Kidney epithelial cell (primary cell): ENCODE data around the gene GMCL2. TPM values are rescaled to one million over a fixed set of nuclear protein-coding genes. Genes with fewer than 3 reads are reported as not detected.

Source experiments
- DNase-seq: peaks from one replicate; pipeline ENCODE4 v3.0.0-alpha.2; 2010; ENCODE audit warnings: low read depth
- H3K27me3 ChIP-seq: 2 replicates; pipeline ENCODE4 v1.6.0; 2011; ENCODE audit warnings: low read length; ENCODE audit not compliant: control insufficient read depth, insufficient read depth
- H3K36me3 ChIP-seq: 2 replicates; pipeline ENCODE4 v1.5.1; 2011; ENCODE audit warnings: low read length; ENCODE audit not compliant: control insufficient read depth, insufficient read depth
- H3K4me3 ChIP-seq: 2 replicates; pipeline ENCODE4 v1.5.1; 2011; ENCODE audit warnings: low read depth, mild to moderate bottlenecking, control low read depth, low read length
- CTCF ChIP-seq: IDR thresholded peaks from 2 replicates; pipeline ENCODE4 v1.5.1; 2011; ENCODE audit warnings: mild to moderate bottlenecking, moderate library complexity, low read length, control low read depth, inconsistent platforms; ENCODE audit not compliant: insufficient read depth, poor library complexity, severe bottlenecking
- total RNA-seq: library from RNA; depleted of rRNA; stranded (reverse); fragments of >200 nt; gene quantifications from 2 replicates; pipeline ENCODE4 v1.2.3, GENCODE V29; 2015

GMCL2 gene
- total RNA-seq, 1 donor from 2014 or later, result not detected

GRCh38 chr5:178155065-178155464 is 32.1 kb downstream of the GMCL2 start:
- H3K36me3 ChIP-seq, result peaks cover 1% of the 10 kb centered on the region
- TF ChIP-seq CTCF, result no peak
- DNase-seq, result no peak
- no peak overlapping the region for H3K4me3 ChIP-seq
- no peaks in the 10 kb centered on the region for H3K27me3 ChIP-seq

- peak; percentile 90 for DNase-seq
- Histone ChIP-seq H3K36me3 (peaks cover 1% of the 10 kb centered on the region), H3K27me3 (no peaks in the 10 kb centered on the region), H3K4me3 (peak within 1 kb of the TSS; percentile 90)
- no peak for TF ChIP-seq CTCF
Measured at GRCh38 chr5:178153530-178154340, 33.4 kb downstream of the GMCL2 start, which contains the start of gene NHP2. Gene NHP2 (minus strand): TSS chr5:178153885. CDS start chr5:178153817, 68 bp downstream.

GRCh38 chr5:178152491-178153444 is 34.4 kb downstream of the GMCL2 start:
- Histone ChIP-seq H3K36me3 (peaks cover 3% of the 10 kb centered on the region), H3K4me3 (peak overlapping the region; percentile 90), H3K27me3 (no peaks in the 10 kb centered on the region)
- no peak for DNase-seq
- no peak for TF ChIP-seq CTCF

GRCh38 chr5:178150977-178151734 is 36.0 kb downstream of the GMCL2 start:
- Histone ChIP-seq H3K27me3 (no peaks in the 10 kb centered on the region), H3K36me3 (peaks cover 3% of the 10 kb centered on the region), H3K4me3 (no peak overlapping the region)
- peak; percentile 11 for TF ChIP-seq CTCF
- DNase-seq, result no peak

GRCh38 chr5:178149199-178149932 is 37.8 kb downstream of the GMCL2 start:
- peaks cover 4% of the 10 kb centered on the region for H3K36me3 ChIP-seq
- TF ChIP-seq CTCF, result no peak

More at GRCh38 chr5:178149199-178149932, 37.8 kb downstream of the GMCL2 start:
- H3K27me3 ChIP-seq, result no peaks in the 10 kb centered on the region
- H3K4me3 ChIP-seq, result no peak overlapping the region
- no peak for DNase-seq
